Measurements from ENCODE around the gene ZDHHC18. TPM values are rescaled to one million over a fixed set of nuclear protein-coding genes. Genes with fewer than 3 reads are reported as not detected.
"Not testable (repeated sequence)": the region's sequence is repeated elsewhere in the genome, so short reads cannot be mapped to it uniquely, and the experiment has no call there.

The ZDHHC18 gene
- total and polyA plus RNA-seq, 9 donors: 9.5 to 15.8 (median 12.3) TPM

GRCh38 chr1:26831546-26832248, 5.2 kb downstream of the ZDHHC18 start:
- Histone ChIP-seq H3K4me3 (no peak overlapping the region), H3K36me3 (no peaks in the 10 kb centered on the region), H3K27me3 (no peaks in the 10 kb centered on the region), H3K4me1 (ENCODE audit: insufficient read depth) (peaks cover 11% of the 10 kb centered on the region), H3K9me3 (no peaks in the 10 kb centered on the region), H3K27ac (no peak overlapping the region)
- TF ChIP-seq POLR2A (IDR thresholded peaks at IDR 0.05) (no peak), CTCF (IDR thresholded peaks at IDR 0.05) (no peak)
- WGBS, 3 donors: 59 to 67% (median 60%) methylated on average over 3 of the region's 3 CpGs
- intact Hi-C loops (cut with DNase I): no loop called here
- DNase-seq: no peak

GRCh38 chr1:26832249-26832960, 5.9 kb downstream of the ZDHHC18 start:
- Histone ChIP-seq H3K4me3 (no peak overlapping the region), H3K4me1 (ENCODE audit: insufficient read depth) (peaks cover 9% of the 10 kb centered on the region), H3K27me3 (no peaks in the 10 kb centered on the region), H3K36me3 (no peaks in the 10 kb centered on the region), H3K9me3 (no peaks in the 10 kb centered on the region), H3K27ac (no peak overlapping the region)
- intact Hi-C loops (cut with DNase I): no loop called here
- no peak for DNase-seq
- TF ChIP-seq CTCF (IDR thresholded peaks at IDR 0.05) (no peak), POLR2A (IDR thresholded peaks at IDR 0.05) (no peak), EP300 (IDR thresholded peaks at IDR 0.05) (no peak)
- 82 to 88% (median 87%) methylated on average over 16 of the region's 16 CpGs for WGBS, 3 donors

- no peak for DNase-seq
- Histone ChIP-seq H3K27me3 (no peaks in the 10 kb centered on the region), H3K4me1 (ENCODE audit: insufficient read depth) (peaks cover 5% of the 10 kb centered on the region), H3K27ac (no peak overlapping the region), H3K36me3 (no peaks in the 10 kb centered on the region), H3K9me3 (no peaks in the 10 kb centered on the region), H3K4me3 (no peak overlapping the region)
- TF ChIP-seq EP300 (IDR thresholded peaks at IDR 0.05) (no peak), CTCF (IDR thresholded peaks at IDR 0.05) (no peak), POLR2A (IDR thresholded peaks at IDR 0.05) (no peak)
- WGBS, 3 donors: 77 to 85% (median 81%) methylated on average over 23 of the region's 23 CpGs
- intact Hi-C loops (cut with DNase I): no loop called here
These were observed 7.2 kb downstream of the ZDHHC18 start for GRCh38 chr1:26833432-26834405.

- H3K27me3 ChIP-seq; H3K4me3 ChIP-seq; H3K36me3 ChIP-seq; H3K9me3 ChIP-seq; H3K4me1 ChIP-seq (ENCODE audit: insufficient read depth); H3K27ac ChIP-seq; DNase-seq; intact Hi-C loops (cut with DNase I): not testable (repeated sequence)
- 83 to 91% (median 89%) methylated on average over 5 of the region's 5 CpGs for WGBS, 3 donors
These were observed 11.2 kb downstream of the ZDHHC18 start for GRCh38 chr1:26837665-26838064.
